ENCODE results near the gene GGT1. TPM values are rescaled to one million over a fixed set of nuclear protein-coding genes. Genes with fewer than 3 reads are reported as not detected.
"Not testable (repeated sequence)": the region's sequence is repeated elsewhere in the genome, so short reads cannot be mapped to it uniquely, and the experiment has no call there.

Gene GGT1
- 1.4 to 1.8 TPM (median 1.5 TPM) in 3 replicates for total RNA-seq
- long read RNA-seq, partial matches to known transcripts, result 0 of 2 reads
- long read RNA-seq, other reads (novel, unspliced or antisense), result 2 of 2 reads

DNA sequence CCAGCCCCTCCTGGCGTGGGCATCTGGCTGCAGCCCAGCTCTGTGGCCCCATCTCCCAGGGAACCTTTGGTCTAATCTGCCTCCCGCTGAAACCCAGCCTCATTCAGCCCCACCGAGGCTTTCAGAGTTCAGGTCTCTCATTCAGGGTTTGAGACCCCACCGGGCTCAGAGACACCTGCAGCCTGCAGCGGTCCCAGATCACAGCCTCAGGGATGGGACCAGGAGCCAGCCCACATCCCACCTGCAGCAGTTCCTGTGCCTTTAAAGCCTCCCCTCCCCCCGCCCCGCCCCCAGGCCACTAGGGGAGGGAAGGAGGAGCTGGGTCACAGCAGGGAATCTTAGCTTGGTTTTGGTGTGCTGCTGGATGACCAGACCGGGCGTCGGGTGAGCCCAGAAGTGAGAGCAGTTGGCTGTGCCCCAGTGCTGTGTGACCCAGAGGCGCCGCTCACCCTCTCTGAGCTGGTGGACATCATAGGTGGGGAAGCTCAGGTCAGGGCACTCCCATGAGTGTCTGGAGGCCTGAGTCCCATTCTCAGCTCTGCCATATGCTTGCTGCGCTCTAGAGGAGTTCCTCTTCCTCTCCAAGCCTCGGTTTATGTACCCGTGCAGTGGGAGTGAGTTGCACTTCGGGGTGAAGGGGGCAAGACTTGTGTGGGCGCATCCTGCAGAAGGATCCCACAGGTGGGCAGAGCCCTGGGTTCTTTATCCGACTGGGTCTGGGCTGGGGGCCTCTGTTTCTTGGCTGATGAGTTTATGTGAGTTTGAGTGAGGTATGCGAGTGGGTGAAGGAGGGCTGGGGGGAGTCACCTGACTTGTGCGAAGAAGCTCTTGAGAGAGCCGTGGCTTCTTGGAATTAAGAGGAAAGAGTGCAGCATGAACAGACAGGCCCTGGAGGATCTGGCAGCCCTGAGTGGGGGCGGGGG is at the start of gene GGT1:
GGT1 (plus strand) TSS at position 347 of the 923 bp plus-strand sequence. CDS start 7,889 bp downstream, outside the sequence.
- H3K27me3 Mint-ChIP-seq (ENCODE audit: low read depth); DNase-seq (ENCODE audit: low spot score); H3K27ac Mint-ChIP-seq (ENCODE audit: unreplicated experiment); H3K9me3 Mint-ChIP-seq (ENCODE audit: low read depth); H3K4me3 Mint-ChIP-seq (ENCODE audit: unreplicated experiment); H3K36me3 Mint-ChIP-seq (ENCODE audit: low read depth): not testable (repeated sequence)
- peaks cover 10% of the 10 kb centered on the region for H3K4me1 Mint-ChIP-seq (ENCODE audit: low read depth)

DNA sequence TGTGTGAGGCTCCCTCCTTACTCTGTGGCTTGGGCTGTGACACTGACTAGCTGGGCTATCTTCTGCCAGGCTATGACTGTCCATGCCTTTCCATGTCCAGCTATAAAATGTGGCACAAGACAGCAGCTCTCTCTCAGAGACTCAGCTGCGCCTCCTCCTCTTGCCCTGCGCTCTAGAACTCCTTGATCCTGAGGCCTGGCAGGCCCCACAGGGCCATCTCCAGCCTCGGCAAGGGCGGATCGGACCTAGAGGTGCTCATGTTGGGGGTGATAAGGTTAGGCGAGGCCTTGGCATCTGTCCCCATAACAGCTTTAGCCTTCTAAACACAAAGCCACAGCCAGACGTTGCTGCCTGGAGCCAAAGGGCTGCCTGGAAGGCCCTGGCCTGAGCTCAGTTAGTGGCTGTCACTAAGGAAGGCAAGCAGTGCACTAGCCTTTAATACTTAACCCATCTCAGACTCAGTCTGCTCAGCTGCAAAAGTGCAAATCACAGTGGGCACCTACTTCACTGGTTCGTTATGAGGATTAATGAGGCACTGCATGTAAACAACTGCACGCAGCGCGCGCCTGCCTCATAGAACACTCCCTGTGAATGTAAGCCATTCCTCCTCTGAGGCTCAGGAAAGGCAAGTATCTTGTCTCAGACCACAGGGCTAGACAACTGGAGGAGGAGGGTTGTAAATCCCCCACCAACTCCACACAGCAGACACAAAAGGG is 49.2 kb upstream of the GGT1 start:
- no peak for DNase-seq (ENCODE audit: low spot score)
- Mint-ChIP-seq H3K36me3 (ENCODE audit: low read depth) (peaks cover 8% of the 10 kb centered on the region), H3K9me3 (ENCODE audit: low read depth) (no peaks in the 10 kb centered on the region), H3K4me1 (ENCODE audit: low read depth) (peaks cover 40% of the 10 kb centered on the region), H3K27ac (ENCODE audit: unreplicated experiment) (peak overlapping the region; percentile 95), H3K27me3 (ENCODE audit: low read depth) (no peaks in the 10 kb centered on the region), H3K4me3 (ENCODE audit: unreplicated experiment) (peak overlapping the region; percentile 95)
- TF ChIP-seq, protein P1, sequence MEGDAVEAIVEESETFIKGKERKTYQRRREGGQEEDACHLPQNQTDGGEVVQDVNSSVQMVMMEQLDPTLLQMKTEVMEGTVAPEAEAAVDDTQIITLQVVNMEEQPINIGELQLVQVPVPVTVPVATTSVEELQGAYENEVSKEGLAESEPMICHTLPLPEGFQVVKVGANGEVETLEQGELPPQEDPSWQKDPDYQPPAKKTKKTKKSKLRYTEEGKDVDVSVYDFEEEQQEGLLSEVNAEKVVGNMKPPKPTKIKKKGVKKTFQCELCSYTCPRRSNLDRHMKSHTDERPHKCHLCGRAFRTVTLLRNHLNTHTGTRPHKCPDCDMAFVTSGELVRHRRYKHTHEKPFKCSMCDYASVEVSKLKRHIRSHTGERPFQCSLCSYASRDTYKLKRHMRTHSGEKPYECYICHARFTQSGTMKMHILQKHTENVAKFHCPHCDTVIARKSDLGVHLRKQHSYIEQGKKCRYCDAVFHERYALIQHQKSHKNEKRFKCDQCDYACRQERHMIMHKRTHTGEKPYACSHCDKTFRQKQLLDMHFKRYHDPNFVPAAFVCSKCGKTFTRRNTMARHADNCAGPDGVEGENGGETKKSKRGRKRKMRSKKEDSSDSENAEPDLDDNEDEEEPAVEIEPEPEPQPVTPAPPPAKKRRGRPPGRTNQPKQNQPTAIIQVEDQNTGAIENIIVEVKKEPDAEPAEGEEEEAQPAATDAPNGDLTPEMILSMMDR (IDR thresholded peaks at IDR 0.05), result no peak

DNA sequence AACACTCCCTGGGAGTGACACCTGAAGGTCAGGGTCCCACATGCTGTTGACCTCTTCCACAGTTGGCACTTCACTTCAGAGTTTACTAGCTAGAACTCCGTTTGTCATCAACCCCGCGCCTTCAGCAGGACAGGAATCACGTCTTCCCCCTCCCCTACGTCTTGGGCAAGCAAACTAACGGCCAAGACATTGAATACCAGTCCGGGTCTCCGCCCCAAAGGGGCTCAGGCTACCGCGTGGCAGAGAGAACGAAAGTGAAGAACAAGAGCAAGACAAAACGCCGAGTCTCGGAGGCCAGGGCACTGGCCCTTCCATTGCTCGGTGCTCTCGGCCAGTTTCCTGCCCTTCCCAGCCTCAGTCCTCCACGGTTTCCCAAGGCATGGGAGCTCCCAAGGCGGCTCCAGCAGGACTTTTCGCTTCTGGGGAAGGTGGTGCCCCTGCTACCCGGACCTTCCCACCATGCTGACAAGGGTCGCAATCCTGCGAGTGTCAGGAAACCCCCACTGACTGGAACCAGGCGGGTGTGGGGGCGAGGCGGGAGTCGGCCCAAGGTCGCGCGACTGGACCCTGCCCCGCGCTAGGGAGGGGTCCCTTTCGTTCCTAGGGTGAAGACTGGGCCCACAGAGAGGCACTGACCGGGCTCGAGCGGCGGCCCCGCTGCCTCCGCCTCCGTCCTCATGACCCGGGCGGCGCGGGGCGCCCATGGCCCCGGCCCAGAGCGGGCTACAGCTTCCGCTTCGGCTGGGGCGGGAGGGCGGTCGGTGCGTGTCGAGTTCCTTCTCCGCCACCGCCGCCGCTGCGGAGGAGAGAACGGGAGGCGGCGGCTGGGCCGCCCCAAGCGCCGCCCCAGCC is 48.5 kb upstream of the GGT1 start, which contains the start of gene GUCD1:
GUCD1 (minus strand) TSS at position 826 of the 852 bp plus-strand sequence; CDS start at position 679, 147 bp downstream.
- DNase-seq (ENCODE audit: low spot score), result no peak
- Mint-ChIP-seq H3K27me3 (ENCODE audit: low read depth) (no peaks in the 10 kb centered on the region), H3K4me1 (ENCODE audit: low read depth) (peaks cover 40% of the 10 kb centered on the region), H3K9me3 (ENCODE audit: low read depth) (no peaks in the 10 kb centered on the region), H3K27ac (ENCODE audit: unreplicated experiment) (peak within 1 kb of the TSS; percentile 99), H3K36me3 (ENCODE audit: low read depth) (peaks cover 10% of the 10 kb centered on the region), H3K4me3 (ENCODE audit: unreplicated experiment) (peak within 1 kb of the TSS; percentile 95)
- TF ChIP-seq, protein P1 (IDR thresholded peaks at IDR 0.05), result no peak

DNA sequence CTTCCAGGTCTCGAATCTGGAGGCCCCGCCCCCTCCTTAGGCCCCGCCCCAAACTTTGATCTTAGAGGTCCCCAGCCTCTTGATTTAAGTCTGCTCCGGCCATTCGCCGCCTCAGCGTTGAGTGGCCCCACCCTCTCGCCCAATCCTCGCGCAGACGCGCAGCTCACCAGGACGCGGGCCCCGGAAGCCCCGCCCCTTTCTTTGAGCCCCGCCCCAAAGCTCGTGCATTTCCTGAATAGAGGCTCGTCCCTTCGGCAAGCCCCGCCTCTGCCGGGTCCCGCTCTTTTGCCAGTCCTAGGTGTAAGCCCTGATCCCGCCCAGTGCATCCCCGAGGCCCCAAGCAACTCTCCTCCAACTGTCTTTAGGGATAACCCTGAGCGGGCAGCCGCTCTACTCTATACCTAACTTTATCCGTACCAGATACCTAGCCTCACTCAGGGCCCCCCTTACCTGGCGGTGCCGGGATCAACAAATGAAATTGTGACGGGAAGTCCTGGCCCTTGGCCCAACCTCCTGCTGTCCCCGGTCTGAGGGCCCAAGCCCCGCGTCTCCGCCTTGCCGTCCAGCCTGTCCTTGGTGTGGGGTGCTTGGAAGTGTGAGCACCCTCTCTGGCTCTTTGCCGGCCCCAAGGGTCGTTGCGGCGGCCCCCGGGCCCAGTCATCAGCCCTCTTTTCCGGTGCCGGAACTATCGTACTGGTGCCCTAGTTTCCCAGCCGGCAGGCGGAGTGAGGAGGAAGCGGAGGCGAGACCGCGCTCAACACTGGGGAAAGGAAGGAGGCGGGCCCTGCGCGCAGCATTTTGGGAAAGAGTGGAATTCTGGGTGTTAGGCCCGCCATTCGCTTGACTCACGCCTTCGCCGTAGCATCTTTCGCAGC is 47.6 kb upstream of the GGT1 start, which contains the start of gene SNRPD3:
SNRPD3 (plus strand) TSS at position 835 of the 875 bp plus-strand sequence. CDS start 1,676 bp downstream, outside the sequence.
- H3K9me3 Mint-ChIP-seq (ENCODE audit: low read depth), result no peaks in the 10 kb centered on the region
- H3K27ac Mint-ChIP-seq (ENCODE audit: unreplicated experiment), result peak within 1 kb of the TSS; percentile 99
- no peaks in the 10 kb centered on the region for H3K27me3 Mint-ChIP-seq (ENCODE audit: low read depth)
- DNase-seq (ENCODE audit: low spot score), result peak; percentile 98
- peaks cover 10% of the 10 kb centered on the region for H3K36me3 Mint-ChIP-seq (ENCODE audit: low read depth)
- TF ChIP-seq, protein P1 (IDR thresholded peaks at IDR 0.05), result peak; percentile 49
- peaks cover 37% of the 10 kb centered on the region for H3K4me1 Mint-ChIP-seq (ENCODE audit: low read depth)
- H3K4me3 Mint-ChIP-seq (ENCODE audit: unreplicated experiment), result peak within 1 kb of the TSS; percentile 95
